ENCODE results near the gene KCNJ6.

DNA sequence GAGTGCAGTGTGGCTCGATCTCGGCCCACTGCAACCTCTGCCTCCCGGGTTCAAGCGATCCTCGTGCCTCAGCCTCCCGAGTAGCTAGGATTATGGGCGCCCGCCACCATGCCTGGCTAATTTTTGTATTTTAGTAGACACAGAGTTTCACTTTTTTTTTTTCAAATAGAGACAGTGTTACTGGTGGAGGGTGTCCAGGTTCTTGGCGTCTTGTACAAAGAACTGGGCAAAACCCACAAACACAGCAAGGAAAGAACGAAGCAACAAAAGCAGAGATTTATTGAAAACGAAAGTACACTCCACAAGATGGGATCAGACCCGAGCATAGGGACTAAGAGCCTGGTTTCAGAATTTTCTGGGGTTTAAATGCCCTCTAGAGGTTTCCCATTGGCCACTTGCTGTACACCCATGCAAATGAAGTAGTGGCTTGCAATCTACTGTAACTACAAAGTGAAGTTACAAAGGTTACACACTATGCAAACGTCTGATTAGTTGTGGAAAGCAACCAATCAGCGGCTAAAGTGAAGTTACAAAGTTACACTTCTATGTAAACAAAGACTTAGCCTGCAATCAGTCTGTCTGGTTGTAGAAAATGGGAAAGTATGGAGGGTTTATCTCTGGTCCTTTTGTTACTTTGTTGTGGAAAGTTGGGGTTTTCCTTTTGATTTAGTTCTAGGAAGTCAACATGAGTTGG is 350.6 kb downstream of the KCNJ6 start:
- TF ChIP-seq, protein P1, sequence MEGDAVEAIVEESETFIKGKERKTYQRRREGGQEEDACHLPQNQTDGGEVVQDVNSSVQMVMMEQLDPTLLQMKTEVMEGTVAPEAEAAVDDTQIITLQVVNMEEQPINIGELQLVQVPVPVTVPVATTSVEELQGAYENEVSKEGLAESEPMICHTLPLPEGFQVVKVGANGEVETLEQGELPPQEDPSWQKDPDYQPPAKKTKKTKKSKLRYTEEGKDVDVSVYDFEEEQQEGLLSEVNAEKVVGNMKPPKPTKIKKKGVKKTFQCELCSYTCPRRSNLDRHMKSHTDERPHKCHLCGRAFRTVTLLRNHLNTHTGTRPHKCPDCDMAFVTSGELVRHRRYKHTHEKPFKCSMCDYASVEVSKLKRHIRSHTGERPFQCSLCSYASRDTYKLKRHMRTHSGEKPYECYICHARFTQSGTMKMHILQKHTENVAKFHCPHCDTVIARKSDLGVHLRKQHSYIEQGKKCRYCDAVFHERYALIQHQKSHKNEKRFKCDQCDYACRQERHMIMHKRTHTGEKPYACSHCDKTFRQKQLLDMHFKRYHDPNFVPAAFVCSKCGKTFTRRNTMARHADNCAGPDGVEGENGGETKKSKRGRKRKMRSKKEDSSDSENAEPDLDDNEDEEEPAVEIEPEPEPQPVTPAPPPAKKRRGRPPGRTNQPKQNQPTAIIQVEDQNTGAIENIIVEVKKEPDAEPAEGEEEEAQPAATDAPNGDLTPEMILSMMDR (IDR thresholded peaks at IDR 0.05), result no peak
- no peak for TF ChIP-seq POLR2A (IDR thresholded peaks at IDR 0.05)

All from uterus (tissue), 2 donors.